Thyroid gland (tissue), 4 donors: ENCODE data around the gene SIM2.

Experiments
- POLR2A ChIP-seq, 2 donors: fragments of 450-650 bp; IDR thresholded peaks; one replicate each; pipeline ENCODE4 v1.6.1; 2017; ENCODE audit warnings: antibody characterized with exemption in 2 of 2, mild to moderate bottlenecking in 2 of 2, moderate library complexity in 1 of 2
- TF ChIP-seq, protein P1 (sequence below), 6 experiments: fragments of 200-600 bp in 3 of 6; fragments of 450-650 bp in 3 of 6; sonication (generic) in 3 of 6; IDR thresholded peaks; one replicate each; pipeline ENCODE4 v1.5.1; 2016 to 2019; ENCODE audit warnings: antibody characterized with exemption in 6 of 6, mild to moderate bottlenecking in 2 of 6, inconsistent platforms in 1 of 6, moderate library complexity in 1 of 6

DNA sequence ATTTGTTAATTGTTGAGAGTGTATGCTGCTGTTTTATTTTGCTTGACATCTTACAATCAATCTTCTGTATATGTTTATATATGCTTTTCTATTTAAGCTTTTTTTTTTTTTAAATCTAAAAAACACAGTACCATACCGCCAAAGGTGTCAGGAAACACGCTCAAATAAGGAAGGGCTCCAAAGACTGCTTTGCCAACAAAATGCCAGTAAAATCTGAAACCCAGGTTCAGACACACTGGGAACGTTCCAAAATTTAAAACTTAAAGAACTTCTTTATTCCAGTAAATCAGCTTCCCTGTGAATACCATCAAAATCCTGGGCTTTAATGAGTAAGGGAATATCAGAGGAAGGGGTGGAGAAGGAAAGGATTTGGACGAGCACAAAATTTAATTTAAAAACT lies 87.3 kb downstream of the SIM2 start:
- TF ChIP-seq, protein P1, sequence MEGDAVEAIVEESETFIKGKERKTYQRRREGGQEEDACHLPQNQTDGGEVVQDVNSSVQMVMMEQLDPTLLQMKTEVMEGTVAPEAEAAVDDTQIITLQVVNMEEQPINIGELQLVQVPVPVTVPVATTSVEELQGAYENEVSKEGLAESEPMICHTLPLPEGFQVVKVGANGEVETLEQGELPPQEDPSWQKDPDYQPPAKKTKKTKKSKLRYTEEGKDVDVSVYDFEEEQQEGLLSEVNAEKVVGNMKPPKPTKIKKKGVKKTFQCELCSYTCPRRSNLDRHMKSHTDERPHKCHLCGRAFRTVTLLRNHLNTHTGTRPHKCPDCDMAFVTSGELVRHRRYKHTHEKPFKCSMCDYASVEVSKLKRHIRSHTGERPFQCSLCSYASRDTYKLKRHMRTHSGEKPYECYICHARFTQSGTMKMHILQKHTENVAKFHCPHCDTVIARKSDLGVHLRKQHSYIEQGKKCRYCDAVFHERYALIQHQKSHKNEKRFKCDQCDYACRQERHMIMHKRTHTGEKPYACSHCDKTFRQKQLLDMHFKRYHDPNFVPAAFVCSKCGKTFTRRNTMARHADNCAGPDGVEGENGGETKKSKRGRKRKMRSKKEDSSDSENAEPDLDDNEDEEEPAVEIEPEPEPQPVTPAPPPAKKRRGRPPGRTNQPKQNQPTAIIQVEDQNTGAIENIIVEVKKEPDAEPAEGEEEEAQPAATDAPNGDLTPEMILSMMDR (IDR thresholded peaks at IDR 0.05), result no peak
- TF ChIP-seq POLR2A (IDR thresholded peaks at IDR 0.05), result no peak
